ENCODE data around the gene CUBN.

The CUBN gene

GRCh38 chr10:16819026-16819425 is 310.6 kb downstream of the CUBN start:
- intact Hi-C loops (cut with DNase I; ENCODE audit: low total_unique reads) = no loop called here
- H3K36me3 ChIP-seq = peaks cover 0 to 12% (median 0%) of the 10 kb centered on the region in 3 donors
- H3K9me3 ChIP-seq = peaks cover 0 to 8% (median 0%) of the 10 kb centered on the region in 3 donors
- H3K27me3 ChIP-seq = no peaks in the 10 kb centered on the region
- H3K27ac ChIP-seq = peak overlapping the region; percentile 91 to 94
- no peak for TF ChIP-seq CTCF (IDR thresholded peaks at IDR 0.05)
- no peak overlapping the region for H3K4me3 ChIP-seq
- peaks cover 4 to 31% (median 23%) of the 10 kb centered on the region in 4 donors for H3K4me1 ChIP-seq
- DNase-seq = no peak

DNA sequence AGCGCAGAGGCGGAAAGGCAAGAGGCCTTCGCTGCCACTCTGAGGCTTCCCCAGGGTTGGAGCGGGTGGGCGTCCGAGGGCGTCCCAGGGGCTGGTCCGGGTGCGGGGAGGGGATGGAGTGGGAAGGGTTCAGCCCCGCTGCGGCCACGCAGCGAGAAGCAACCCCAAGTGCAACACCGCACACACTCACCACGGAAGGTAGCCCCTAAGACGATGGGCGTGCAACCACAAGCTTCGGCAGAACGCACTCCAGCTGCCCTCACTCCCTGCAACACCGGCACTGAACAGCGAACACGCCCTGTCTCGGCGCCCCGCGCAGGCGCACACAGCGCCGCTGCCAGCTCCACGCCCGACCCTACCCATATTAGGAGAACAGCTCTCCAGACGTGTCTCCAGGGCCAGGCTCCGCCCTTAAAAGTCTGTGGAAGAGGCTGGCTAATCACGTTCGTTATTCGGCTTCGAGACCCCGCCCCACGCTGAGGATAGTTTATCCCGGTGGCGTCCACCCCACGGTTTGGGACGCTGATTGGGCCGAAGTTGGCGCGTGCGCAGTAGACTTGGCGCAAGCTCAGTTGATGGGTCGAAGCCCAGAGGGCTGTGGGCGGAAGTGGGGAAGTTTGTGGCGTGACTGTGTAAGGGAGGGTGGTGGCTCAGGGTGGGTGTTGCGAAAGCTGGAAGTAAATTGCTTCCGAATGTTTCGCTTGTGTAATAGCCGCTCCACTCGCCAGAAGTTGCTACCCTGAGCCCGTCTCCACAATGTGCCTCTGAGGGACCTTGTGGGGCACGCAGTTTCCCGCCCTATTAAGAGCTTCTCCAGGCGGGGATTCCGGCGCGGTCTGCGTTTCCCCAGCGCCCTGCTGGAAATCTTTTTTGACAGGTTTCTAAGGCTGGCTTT is 312.2 kb downstream of the CUBN start, which contains the start of gene RSU1:
RSU1 (minus strand) TSS at position 300 of the 895 bp plus-strand sequence. CDS start 343 bp downstream, outside the sequence.
- Histone ChIP-seq H3K4me1 (peaks cover 4 to 47% (median 26%) of the 10 kb centered on the region in 4 donors), H3K4me3 (peak within 1 kb of the TSS; percentile 78 to 97), H3K27me3 (no peaks in the 10 kb centered on the region), H3K9me3 (peaks cover 0 to 2% (median 0%) of the 10 kb centered on the region in 3 donors), H3K27ac (peak within 1 kb of the TSS; percentile 91 to 94), H3K36me3 (peaks cover 0 to 5% (median 0%) of the 10 kb centered on the region in 3 donors)
- no peak for TF ChIP-seq CTCF (IDR thresholded peaks at IDR 0.05)
- DNase-seq = peak; percentile 100
- intact Hi-C loops (cut with DNase I; ENCODE audit: low total_unique reads) = no loop called here

DNA sequence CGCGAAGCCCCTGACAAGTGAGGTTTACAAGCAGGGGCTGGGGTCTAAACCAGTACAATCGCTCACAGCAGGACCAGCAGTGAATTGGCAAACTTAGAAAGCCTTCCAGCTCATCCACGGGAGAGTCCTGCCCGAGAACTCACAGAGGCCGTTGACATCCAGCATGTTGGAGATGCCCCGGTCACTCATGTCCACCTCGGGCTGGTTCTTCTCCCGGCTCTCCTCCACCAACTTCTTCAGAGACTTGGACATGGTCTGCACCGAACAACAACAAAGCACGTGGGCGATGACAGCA is 312.8 kb downstream of the CUBN start:
- H3K4me3 ChIP-seq = peak overlapping the region; percentile 78 to 97
- H3K9me3 ChIP-seq = no peaks in the 10 kb centered on the region
- no peaks in the 10 kb centered on the region for H3K36me3 ChIP-seq
- DNase-seq = no peak
- H3K27me3 ChIP-seq = no peaks in the 10 kb centered on the region
- H3K4me1 ChIP-seq = peaks cover 4 to 52% (median 26%) of the 10 kb centered on the region in 4 donors
- TF ChIP-seq CTCF (IDR thresholded peaks at IDR 0.05) = no peak
- intact Hi-C loops (cut with DNase I; ENCODE audit: low total_unique reads) = no loop called here
- peak overlapping the region; percentile 67 to 85 for H3K27ac ChIP-seq

GRCh38 chr10:16816171-16816570 is 313.4 kb downstream of the CUBN start:
- H3K4me3 ChIP-seq = peak overlapping the region; percentile 78 to 97
- DNase-seq = no peak
- TF ChIP-seq CTCF (IDR thresholded peaks at IDR 0.05) = no peak
- no peaks in the 10 kb centered on the region for H3K27me3 ChIP-seq
- no peaks in the 10 kb centered on the region for H3K36me3 ChIP-seq
- peak overlapping the region in 1 of 2 donors; percentile 85 for H3K27ac ChIP-seq
- intact Hi-C loops (cut with DNase I; ENCODE audit: low total_unique reads) = no loop called here
- H3K4me1 ChIP-seq = peaks cover 4 to 57% (median 26%) of the 10 kb centered on the region in 4 donors
- H3K9me3 ChIP-seq = no peaks in the 10 kb centered on the region

DNA sequence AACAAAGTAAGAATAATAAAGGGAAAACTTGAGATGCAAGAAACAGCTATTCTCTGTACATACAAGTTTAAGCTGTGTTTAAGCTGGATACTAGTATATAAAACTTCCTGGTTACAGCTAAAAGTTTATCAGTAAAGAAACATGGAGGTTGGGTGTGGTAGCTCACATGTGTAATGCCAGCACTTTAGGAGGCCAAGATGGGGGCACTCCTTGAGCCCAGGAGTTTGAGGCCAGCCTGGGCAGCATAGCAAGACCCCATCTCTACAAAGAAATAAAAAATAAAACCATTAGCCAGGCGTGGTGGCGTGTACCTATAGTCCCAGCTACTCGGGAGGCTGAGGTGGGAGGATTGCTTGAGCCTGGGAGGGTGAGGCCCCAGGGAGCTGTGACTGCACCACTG is 315.6 kb downstream of the CUBN start:
- intact Hi-C loops (cut with DNase I; ENCODE audit: low total_unique reads) = no loop called here
- TF ChIP-seq CTCF (IDR thresholded peaks at IDR 0.05) = no peak
- no peak for DNase-seq
- H3K4me1 ChIP-seq = peaks cover 4 to 61% (median 26%) of the 10 kb centered on the region in 4 donors
- no peak overlapping the region for H3K4me3 ChIP-seq
- no peaks in the 10 kb centered on the region for H3K9me3 ChIP-seq
- H3K27me3 ChIP-seq = no peaks in the 10 kb centered on the region
- no peak overlapping the region for H3K27ac ChIP-seq
- no peaks in the 10 kb centered on the region for H3K36me3 ChIP-seq
